Measurements from ENCODE around the gene LTA. TPM values are rescaled to one million over a fixed set of nuclear protein-coding genes. Genes with fewer than 3 reads are reported as not detected.
A peak's percentile ranks its signal among the peaks of the same experiment; 100 is the strongest.

Gene LTA
- total and polyA plus RNA-seq, 2 experiments from 2014 or later, result not detected

GRCh38 chr6:31585491-31585890, 13.4 kb downstream of the LTA start:
- H3K4me3 Mint-ChIP-seq, result no peak overlapping the region; the same call in 2 of the 3 replicates
- peak; percentile 22 for ATAC-seq

GRCh38 chr6:31586008-31586407, 13.9 kb downstream of the LTA start, which contains the start of gene LST1:
Gene LST1, plus strand, starts transcription at chr6:31586277. Its CDS starts 1,023 bp downstream, at chr6:31587300.
- Mint-ChIP-seq H3K36me3 (ENCODE audit: low read depth) (no peaks in the 10 kb centered on the region; the same call in 2 of the 3 replicates), H3K9me3 (peaks cover 3% of the 10 kb centered on the region; the same call in 1 of the 3 replicates), H3K27me3 (ENCODE audit: insufficient read depth, low read depth, poor library complexity) (peaks cover 26% of the 10 kb centered on the region), H3K27ac (no peak within 1 kb of the TSS), H3K4me3 (no peak within 1 kb of the TSS; the same call in 2 of the 3 replicates), H3K4me1 (peaks cover 20% of the 10 kb centered on the region)
- no peaks in the 10 kb centered on the region for H3K9me2 ChIP-seq (ENCODE audit: insufficient read depth)
- peaks cover 11% of the 10 kb centered on the region for H3K27me3 ChIP-seq (ENCODE audit: insufficient read depth)
- H3K4me2 ChIP-seq, result no peak within 1 kb of the TSS
- DNase-seq (ENCODE audit: low spot score), result no peak
- H4K20me1 ChIP-seq (replicated peaks; ENCODE audit: insufficient read depth), result no peaks in the 10 kb centered on the region
- no peak within 1 kb of the TSS for H3K27ac ChIP-seq (ENCODE audit: low read depth)
- no peaks in the 10 kb centered on the region for H3F3A ChIP-seq (replicated peaks; ENCODE audit: low read depth)
- no peak for ATAC-seq
- H3K79me2 ChIP-seq (replicated peaks; ENCODE audit: insufficient read depth), result no peaks in the 10 kb centered on the region
- H3K4me1 ChIP-seq (ENCODE audit: insufficient read depth), result peaks cover 4% of the 10 kb centered on the region; the same call in 1 of the 2 replicates
- H3K36me3 ChIP-seq (ENCODE audit: insufficient read depth), result no peaks in the 10 kb centered on the region
- no peak within 1 kb of the TSS for H3K4me3 ChIP-seq
- H2AFZ ChIP-seq, result no peak within 1 kb of the TSS
- TF ChIP-seq CREB1 (CRISPR knock-in tag; IDR thresholded peaks at IDR 0.05; ENCODE audit: low read depth), result no peak
- no peak for TF ChIP-seq CTCF (conservative IDR thresholded peaks at IDR 0.05; ENCODE audit: low read depth in 2 of 2)
- TF ChIP-seq STAT1 (IDR thresholded peaks at IDR 0.05; ENCODE audit: unreplicated experiment), result no peak
- TF ChIP-seq NANOG (IDR thresholded peaks at IDR 0.05; ENCODE audit: borderline replicate concordance), result no peak
- no peak for TF ChIP-seq ZNF462 (CRISPR knock-in tag; IDR thresholded peaks at IDR 0.05)

More at GRCh38 chr6:31585491-31585890, 13.4 kb downstream of the LTA start:
- H3K27ac Mint-ChIP-seq, result no peak overlapping the region
- peak; percentile 75 to 81 for TF ChIP-seq CTCF (conservative IDR thresholded peaks at IDR 0.05; ENCODE audit: low read depth in 2 of 2)
- TF ChIP-seq NANOG (IDR thresholded peaks at IDR 0.05; ENCODE audit: borderline replicate concordance), result no peak
- Histone ChIP-seq H3K27ac (ENCODE audit: low read depth) (no peak overlapping the region), H3K36me3 (ENCODE audit: insufficient read depth) (no peaks in the 10 kb centered on the region), H2AFZ (no peak overlapping the region), H3F3A (replicated peaks; ENCODE audit: low read depth) (no peaks in the 10 kb centered on the region), H3K4me1 (ENCODE audit: insufficient read depth) (peaks cover 4% of the 10 kb centered on the region; the same call in 1 of the 2 replicates), H4K20me1 (replicated peaks; ENCODE audit: insufficient read depth) (no peaks in the 10 kb centered on the region), H3K79me2 (replicated peaks; ENCODE audit: insufficient read depth) (no peaks in the 10 kb centered on the region), H3K9me2 (ENCODE audit: insufficient read depth) (no peaks in the 10 kb centered on the region), H3K4me3 (no peak overlapping the region), H3K4me2 (no peak overlapping the region), H3K27me3 (ENCODE audit: insufficient read depth) (peaks cover 13% of the 10 kb centered on the region)
- peaks cover 28% of the 10 kb centered on the region for H3K27me3 Mint-ChIP-seq (ENCODE audit: insufficient read depth, low read depth, poor library complexity)
- H3K9me3 Mint-ChIP-seq, result peaks cover 3% of the 10 kb centered on the region; the same call in 1 of the 3 replicates
- H3K36me3 Mint-ChIP-seq (ENCODE audit: low read depth), result no peaks in the 10 kb centered on the region; the same call in 2 of the 3 replicates
- H3K4me1 Mint-ChIP-seq, result peaks cover 22% of the 10 kb centered on the region
- DNase-seq (ENCODE audit: low spot score), result peak; percentile 81

Data from GM23338 (cell line).